Smooth muscle cell of trachea (primary cell): ENCODE measurements around the gene MAGEE2. TPM values are rescaled to one million over a fixed set of nuclear protein-coding genes. Genes with fewer than 3 reads are reported as not detected.

Source experiments
- total RNA-seq: library from RNA; depleted of rRNA; stranded (reverse); fragments of >200 nt; gene quantifications from 2 replicates; pipeline ENCODE4 v1.2.1, GENCODE V29; 2014

Gene MAGEE2
- under 0.01 TPM in 1 of 2 replicates, not detected in the other for total RNA-seq

GRCh38 chrX:75784680-75785491 is at the start of gene MAGEE2:
TSS of gene MAGEE2 (minus strand) at chrX:75785254. CDS start at chrX:75785051, 203 bp downstream.

